SU-DHL-6 (cell line): Measurements from ENCODE around the gene PRMT3.

Experiments
- CTCF ChIP-seq: fragments of 200-600 bp; sonication (generic); IDR thresholded peaks from one replicate; pipeline ENCODE4 v1.5.1; 2017; ENCODE audit warnings: antibody characterized with exemption, mild to moderate bottlenecking, low read length, moderate library complexity; ENCODE audit not compliant: insufficient read depth, poor library complexity, severe bottlenecking
- EZH2phosphoT487 ChIP-seq: fragments of 200-600 bp; sonication (generic), shearing (Covaris generic); conservative IDR thresholded peaks from 2 replicates; pipeline ENCODE4 v1.6.1; 2018; ENCODE audit warnings: mild to moderate bottlenecking, antibody characterized with exemption, low read length, moderate library complexity, mixed read lengths

DNA sequence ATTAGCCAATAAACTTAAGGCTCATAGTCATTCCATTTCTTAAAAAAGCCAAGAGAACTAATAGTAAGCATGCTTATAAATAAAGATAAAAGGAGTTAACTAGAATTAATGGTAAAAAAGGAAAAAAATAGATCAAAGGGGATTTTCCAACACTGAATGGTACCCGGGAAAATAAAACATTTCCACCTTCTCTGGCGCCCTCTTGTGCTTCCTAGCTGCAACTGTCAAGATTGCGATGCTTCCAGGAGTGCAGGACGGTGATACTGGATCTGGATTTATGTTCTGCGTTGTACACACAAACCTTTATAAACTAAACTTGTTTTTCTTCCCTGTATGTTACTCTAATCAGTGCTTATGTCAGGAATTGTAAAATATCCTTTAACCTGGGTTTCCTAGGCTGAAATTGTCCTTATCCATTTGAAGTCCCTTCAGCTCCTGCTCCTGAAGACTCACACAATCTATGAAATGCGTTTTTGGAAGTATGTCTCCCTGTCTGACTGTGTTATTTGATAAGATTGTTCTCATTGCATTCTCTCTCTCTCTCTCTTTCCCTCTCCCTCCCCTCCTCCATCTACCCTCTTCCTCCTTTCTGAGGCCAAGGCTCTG, 33.6 kb upstream of the PRMT3 start:
- TF ChIP-seq CTCF (peak; percentile 85), EZH2phosphoT487 (no peak)
